ENCODE data around the gene LRRC25.

LRRC25 gene

DNA sequence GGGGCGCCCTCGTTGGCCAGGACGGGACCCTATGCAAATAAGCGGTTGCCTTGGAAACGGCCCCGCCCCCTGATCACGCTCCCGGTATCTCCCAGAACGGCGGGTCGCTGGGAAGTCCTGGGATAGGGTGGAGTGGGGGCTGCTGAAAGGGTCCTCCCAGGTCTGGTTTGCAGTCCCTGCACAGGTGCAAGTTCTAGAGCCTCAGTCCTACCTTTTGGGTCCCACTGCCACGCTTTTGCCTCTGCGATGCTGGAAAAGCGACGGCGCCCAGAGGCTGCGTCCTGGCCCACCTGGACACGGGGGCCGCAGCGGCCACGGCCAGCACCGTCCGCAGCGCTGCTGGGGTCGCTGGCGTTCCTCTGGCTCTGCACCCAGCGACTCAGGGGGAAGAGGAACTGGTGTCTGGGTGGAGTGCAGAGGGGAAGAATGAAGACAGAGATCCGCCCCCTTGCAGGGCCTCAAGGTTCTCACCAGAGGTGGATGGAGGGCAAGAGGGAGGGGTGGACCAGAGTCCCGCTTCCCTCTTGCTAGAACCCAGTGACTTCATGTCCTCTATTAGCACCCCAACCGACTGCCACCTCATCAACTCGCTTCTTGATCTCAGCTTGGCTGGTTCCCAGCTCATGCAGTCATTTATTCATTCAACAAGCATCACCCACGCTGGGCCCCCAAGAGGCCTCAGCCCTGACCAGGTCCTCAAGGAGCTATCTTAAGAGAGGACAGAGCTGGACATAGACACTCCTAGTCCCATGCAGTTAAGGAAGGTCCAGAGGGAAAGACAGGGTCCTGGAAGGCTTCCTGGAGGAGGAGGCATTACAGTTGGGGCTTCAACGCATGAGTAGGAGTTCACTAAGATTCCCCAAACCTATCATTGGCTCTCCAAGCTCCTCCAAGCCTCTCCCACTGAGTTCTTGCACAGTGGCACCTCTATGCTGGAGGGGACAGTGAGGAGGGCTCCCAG, at the start of gene LRRC25:
LRRC25 (minus strand) TSS at position 381 of the 961 bp plus-strand sequence. CDS start 659 bp downstream, outside the sequence.
- no peak for DNase-seq (ENCODE audit: low read depth in 2 of 2)

DNA sequence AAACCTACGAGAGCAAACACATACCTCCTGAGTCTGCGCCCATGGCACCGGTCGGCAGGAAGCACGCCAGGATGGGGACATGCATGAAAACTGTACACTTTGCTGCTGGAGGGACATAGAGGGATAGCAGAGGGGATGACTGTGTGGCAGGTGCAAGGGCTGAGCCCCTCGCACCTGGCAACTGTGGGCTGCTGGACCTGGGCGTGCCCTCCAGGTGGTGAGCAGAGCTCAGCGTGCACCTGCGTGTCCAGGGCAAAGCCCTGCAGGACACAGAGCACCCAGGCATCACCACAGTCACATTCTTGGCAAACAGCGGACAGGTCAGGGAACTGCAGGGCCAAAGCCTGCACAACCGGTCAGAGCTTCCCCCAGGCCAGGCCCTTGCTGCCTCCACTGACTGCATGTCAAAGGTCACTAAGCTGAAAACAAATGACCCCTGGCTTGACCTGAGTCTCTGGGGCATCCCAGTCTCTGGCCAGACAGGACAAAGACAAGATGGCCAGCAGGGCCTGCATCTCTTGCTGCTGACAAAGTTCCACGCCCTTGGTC, 49.5 kb upstream of the LRRC25 start:
- no peak for DNase-seq (ENCODE audit: low read depth in 2 of 2)

DNA sequence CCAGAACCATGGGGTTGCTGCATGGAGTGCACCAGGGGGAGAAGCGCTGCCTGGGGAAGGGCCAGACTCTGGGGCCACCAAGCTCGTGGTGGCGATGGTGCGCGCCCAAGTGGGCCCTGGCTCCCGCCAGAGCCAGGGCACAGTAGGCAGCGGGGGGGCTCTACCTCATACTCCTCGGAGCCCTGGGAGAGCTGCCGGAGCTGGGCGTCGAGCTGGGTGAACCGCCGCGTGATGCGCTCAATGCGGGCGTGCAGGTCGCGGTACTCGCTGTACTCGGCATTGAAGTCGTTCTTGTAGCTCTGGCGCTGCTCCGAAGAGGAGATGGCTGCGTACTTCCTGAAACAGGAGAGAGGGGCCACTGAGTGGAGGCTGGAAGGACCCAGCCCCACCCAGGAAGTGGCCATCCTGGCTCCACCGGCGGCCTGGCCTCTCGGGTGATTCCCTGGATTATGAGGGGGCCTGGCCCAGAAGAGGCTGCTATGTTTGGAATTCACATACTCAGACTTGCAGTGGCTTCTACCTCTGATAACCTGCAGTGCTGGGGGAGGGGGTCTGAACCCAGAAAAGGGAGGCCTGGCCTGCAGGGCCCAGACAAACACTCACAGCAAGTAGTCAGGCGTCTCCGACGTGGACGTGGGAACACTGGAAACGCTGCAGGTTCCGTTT, 48.9 kb upstream of the LRRC25 start:
- DNase-seq (ENCODE audit: low read depth in 2 of 2) = no peak

DNA sequence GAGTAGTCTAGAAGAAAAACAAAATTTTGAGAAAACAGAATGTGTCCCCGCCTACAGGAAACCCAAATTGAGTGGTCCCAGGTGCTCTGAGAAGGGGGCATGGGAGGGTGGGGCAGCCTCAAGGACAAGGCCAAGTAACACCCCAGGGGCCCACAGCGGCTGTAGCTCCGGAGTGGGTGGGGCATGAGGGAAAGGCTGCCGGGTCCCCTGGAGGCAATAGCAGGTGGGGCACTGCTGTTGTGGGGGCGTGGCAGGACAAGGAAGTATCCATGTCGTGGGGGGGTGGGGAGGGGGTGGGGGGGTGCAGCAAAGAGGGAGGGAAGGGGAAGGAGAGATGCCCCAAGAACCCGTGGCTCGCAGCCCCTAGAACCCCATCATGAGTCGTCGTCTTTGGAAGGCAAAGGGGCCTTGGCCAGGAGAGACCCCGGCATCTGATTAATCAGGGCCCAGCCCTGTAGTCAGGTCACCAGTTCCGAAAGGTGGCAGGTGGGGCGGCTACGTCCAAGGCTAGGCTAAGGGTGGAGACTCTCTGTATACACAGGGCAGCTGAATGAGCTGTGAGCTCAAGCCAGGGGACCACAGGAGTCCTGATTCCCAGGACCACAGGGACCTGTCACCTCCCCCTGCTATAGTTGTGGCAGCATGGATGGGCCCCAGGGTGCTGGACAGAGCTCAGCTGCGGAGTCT, 48.0 kb upstream of the LRRC25 start:
- DNase-seq (ENCODE audit: low read depth in 2 of 2) = no peak

DNA sequence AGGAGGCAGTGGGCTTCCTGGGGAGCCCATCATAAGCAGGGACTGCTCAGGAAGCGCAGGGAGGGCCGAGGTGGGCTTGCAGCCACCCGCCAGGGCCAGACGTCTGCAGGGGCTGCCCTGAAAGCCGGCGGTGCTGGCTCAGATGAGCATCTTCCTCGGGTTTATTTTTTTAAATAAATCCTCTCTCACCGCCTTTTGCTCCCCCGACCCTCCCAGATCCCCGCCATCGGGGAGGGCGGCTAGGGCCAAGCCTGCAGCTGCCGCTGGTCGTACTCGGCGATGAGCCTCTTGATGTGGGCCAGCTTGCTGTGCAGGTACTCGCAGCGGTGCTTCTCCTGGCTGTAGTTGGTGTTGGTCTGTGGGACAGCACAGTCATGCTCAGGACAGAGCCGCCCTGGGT, 47.1 kb upstream of the LRRC25 start:
- no peak for DNase-seq (ENCODE audit: low read depth in 2 of 2)

DNA sequence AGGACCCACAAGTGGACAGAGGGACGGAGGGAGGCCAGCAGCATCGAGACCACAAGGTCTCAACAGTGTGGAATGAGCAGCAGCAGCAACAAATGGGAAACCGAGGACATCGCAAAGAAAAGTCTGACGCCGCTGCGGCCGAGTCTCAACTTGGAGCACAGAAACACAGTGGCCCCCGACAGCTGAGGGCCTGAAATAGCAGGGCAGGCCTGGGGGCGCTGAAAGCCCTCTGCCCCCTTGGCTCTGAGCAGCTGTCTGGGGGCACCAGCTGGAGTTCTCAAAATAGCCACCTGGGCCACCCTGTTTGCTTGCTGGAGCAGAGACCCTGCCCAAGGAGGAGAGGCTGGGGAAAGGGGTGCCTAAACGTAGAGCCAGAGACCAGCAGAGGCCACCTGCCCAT, 46.4 kb upstream of the LRRC25 start:
- DNase-seq (ENCODE audit: low read depth in 2 of 2) = no peak

DNA sequence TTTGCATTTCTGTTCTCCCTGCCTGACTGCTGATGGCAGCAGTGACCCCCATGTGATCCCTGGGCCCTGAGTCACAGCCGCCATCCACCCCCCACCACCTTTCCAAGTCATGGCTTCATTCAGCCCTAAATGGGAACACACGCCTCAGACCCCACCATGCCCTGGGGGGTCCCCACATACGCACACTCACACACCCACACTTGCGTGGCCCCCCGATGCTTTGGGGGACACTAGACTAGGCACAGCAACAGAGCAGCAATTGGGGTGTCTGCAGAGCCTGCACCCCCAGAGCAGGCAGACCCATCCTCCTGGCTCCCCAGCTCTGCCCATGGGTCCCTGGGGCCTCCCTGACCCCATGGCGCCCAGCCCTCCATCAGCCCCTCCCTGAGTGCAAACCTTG, 46.0 kb upstream of the LRRC25 start:
- DNase-seq (ENCODE audit: low read depth in 2 of 2) = no peak

DNA sequence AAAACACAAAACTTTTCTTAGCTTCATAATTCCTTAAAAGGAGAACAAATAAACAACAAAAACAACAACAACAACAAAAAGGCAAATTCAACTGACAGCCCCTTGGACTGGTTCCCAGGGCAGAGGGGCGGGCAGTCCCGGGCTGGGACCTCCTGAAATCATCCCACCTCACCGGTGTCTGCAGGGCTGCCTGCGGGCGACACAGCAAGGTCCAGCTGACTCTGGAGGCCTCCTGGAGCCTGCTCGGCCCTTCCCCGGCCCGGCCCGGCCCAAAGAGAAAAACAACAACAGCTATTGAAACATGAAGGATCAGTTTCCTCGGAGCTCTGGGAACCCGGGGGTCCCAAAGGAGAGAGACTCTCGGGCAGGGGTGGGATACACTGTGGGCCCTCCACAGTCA, 45.5 kb upstream of the LRRC25 start:
- DNase-seq (ENCODE audit: low read depth in 2 of 2) = no peak

DNA sequence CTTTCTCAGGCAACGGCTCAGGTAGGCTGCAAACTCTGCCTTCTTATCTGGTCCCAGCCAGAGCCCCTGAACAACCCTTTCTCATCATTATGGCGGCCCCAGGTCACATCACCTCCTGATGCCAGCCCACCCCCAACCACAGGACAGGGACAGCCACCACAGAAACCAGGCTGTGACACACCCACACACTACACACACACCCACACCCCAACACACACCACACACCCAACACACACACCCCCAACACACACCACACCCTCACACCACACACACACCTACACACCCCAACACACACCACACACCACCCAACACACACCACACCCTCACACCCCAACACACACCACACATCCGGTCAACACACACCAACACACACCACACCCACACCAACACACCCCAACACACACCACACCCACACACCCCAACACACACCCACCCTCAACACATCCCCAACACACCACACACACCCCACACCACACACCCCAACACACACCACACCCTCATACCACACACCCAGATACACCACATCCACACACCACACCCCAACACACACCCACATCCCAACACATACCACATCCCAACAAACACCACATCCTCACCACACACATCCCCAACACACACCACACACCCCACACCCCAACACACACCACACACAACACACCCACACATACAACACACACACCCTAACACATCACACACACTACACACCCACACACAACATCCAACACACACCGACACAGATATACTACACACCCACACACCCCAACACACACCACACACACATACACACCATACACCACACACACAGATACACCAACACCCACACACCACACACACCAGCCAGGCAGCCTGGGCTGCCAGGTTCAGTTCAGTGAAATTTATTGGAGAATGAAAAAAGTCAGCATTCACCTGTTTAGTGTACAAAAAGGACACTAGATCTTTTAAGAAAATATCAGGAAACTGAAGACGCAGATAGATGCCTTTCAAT, 44.7 kb upstream of the LRRC25 start:
- no peak for DNase-seq (ENCODE audit: low read depth in 2 of 2)

DNA sequence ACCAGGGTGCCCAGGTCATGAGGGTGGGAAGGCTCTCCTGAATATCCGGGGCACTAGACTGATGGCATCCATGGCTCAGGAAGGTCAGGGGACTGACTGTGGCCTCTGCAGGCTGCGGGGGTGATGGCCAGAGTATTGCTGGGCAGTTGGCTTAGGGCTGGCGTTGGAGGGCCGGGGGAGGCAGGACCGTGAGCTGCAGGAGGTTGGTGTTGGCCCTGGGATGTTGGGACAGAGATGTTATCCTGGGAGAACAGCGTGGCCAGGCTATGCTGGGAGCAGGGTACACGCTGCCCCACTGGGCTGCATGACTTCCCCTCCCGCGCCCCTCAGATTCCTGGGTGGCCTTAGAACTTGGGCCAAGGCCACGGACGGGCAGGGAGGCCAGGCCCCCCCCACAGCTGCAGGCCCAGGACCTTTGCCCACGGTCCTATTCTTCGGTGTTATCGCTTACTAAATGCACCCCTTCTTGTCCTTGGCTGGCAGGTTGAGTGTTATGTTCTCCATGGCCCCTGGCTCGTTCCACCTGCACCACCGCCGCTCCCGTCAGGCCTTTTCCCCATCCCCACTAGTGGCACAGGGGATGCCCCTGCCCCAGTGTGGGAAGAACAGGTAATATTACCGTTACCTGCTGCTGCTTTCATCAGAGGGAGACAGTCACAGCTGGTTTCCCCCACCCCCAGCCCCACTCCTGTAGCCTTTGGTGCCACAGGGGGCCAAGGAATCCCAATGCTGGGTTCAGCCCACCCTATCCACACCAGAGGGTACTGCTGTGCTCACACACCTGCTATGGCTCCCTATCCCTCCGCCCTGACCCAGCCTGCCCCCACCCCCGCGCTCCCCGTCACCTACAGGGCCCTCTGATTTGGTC, 43.7 kb upstream of the LRRC25 start:
- no peak for DNase-seq (ENCODE audit: low read depth in 2 of 2)

DNA sequence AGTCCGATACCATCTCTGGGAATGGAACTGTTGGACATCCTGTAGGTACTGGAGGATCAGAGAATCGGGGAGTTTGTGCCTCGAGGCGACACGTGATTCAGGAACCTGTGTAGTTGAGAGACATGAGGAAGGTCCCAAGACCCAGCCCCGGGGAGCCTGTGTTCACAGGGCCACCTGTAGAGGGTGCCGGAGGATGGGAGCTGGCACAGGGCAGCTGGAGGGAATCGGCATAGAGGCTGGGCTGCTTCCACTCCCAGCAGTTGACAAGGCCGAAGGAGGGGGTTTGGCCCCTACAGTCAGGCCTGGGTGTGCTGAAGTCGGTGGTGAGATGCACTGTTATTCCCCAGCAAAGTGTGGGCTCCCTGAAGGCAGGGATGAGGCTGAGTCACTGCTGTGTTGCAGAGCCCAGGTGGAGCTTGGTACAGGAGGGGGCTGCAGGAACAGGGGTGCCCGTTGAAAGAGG, 43.0 kb upstream of the LRRC25 start:
- DNase-seq (ENCODE audit: low read depth in 2 of 2) = no peak

DNA sequence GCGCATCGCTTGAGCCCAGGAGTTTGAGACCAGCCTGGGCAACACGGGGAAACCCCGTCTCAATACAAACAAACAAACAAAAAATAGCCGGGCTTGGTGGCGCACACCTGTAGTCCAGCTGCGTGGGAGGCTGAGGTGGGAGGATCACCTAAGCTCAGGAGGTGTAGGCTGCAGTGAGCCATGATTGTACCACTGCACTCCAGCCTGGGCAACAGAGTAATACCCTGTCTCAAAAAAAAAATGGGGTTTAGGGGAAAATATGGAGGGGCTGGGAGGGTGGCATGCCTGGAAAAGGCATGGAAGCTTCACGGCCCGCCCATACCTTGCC, 42.5 kb upstream of the LRRC25 start:
- no peak for DNase-seq (ENCODE audit: low read depth in 2 of 2)

DNA sequence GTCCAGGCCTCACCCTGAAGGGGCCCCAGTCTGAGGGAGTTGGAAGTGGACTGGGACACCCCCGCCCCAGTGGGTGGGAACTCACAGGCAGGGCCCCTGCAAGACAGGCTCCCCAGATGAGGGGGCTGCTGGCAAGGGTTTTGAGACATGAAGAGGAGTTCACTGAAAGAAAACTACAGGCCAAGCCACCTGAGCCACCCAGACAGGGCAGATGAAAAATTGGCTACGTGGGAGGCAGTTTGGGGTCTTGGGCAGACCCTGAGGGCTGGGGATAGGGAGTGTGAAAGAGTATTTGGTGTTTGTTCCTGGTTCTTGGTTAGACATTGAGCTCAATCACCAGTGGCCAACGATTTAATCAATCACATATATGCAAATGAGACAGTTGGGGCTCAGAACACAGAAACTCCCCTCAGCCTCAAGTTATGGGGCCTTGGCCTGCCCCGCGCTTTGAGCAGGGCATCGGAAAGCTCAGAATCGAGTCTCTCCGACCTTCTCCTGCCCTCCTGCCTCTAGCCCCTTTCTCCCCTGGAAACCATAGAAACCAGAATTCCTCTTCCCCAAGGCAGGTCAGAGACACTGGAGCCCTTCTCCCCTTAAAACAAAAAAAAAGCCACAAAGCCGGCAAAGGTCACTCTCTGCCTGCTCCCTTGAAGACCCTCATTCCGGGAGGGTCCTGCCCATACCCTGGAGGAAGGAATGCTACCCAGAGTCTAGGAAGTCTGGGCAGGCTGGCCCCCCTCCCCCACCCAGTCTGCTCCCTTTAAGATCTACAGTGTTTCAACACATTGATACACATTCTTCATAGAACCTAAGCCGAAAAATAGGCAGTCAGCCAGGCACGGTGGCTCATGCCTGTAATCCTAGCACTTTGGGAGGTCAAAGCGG, 41.8 kb upstream of the LRRC25 start:
- DNase-seq (ENCODE audit: low read depth in 2 of 2) = no peak

DNA sequence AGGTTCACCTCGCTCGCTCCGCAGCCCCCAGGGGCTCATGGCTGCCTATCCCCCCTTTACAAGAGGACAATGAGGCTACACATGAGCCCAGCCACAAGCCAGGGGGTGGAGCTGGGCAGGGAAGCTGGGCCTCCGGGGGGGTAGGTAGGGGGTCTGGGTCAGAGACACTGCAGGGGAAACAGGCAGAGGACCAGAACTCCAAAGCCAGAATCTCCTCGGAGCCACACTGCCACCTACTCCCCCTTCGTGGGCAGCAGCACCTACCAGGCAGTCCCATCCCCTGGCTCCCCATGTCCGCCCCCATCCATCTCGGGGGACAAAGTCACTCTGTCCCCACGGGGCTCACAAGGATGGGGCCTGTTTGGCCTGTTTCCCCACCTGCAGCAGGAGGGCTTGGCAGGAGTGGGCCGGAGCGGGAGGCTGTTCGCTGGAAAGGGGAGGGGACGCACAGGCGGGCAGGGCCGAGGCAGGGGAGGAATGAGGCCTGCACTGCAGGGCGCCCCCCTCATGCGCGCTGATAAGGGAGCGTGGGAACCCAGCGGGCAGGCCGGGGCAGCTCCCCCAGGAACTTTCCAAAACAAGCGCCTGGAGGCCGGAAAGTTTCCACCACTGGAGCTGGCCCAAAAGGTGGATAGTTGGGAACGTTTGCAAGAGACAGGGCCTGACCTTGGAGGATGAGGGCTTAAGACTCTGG, 41.1 kb upstream of the LRRC25 start:
- DNase-seq (ENCODE audit: low read depth in 2 of 2) = no peak

DNA sequence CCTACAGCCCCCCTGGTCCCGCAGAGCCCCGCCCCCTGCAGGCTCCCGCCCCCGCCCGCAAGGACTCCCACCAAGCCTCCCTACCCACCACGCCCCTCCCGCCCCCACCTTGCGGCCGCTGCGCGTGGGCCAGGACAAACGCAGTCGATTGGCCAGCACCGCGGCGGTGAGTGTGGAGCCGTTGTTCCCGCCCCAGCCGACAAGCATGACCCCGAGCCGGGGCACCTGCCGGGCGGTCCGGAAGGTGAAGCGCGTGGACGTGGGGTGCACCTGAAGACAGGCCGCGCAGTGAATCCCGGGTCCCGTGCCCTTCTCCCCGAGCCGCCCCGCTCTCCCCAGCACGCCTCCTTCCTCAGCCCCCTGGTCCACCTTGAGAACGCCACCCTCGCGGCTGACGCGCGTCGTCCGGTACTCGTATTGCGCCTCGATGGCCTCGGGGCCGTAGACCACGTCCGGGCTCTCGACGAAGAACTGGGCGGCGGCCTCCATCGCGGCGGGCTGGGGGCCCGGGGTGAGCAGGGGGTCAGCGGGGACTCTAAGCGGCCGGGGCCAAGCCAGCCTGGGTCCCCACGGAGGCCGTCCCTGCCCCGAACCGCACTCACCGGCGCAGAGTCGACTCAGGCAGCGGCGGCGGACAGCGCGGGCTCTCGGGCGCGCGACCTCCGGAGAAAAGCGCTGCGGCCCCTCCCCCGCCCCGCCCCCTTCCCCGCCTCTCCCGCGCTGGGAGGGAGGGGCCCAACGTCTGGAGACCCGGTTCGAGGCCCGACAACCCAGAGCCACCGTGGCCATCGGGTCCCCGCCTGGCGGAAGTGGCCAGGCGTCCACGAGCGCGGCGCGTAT, 40.3 kb upstream of the LRRC25 start, which contains the start of gene ISYNA1:
ISYNA1 (minus strand) TSS at position 643 of the 840 bp plus-strand sequence; CDS start at position 489, 154 bp downstream.
- DNase-seq (ENCODE audit: low read depth in 2 of 2) = peak; percentile 43 to 44

DNA sequence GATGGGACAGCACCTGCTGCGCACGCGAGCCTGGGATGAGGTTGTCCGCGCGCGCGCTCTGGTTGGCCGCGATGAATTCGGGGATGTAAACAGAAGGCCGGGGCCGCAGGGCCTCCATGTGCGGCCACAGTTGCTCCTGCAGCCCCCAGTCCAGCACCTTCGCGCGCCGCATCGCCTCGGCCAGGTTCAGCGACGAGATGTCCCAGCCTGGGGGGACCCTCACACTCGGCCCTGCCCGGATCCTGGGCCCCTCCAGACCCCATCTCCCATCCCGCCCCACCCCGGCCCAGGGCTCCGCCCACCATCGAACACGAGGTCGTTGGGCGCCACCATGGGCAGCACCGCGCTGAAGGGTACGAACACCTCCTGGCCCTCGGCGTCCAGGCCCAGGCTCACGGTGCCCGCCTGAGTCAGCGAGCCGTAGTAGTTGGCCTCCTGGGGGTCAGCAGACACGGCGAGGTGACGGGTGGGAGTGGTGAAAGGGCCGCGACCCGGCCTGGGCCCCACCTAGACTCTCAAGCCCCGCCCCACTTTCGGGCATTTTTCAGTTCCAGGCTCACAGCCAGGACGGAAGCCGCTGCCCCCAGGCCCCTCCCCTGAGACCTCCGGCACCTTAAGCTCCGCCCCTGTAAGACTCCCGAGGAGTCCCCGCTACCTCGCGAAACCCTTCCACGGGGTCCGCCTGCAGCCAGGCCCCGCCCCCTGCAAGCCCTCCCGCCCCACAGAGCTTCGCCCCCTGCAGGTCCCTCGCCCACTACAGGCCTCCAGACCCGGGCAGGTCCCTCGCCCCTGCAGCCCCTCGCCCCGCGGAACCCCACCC, 39.5 kb upstream of the LRRC25 start:
- peak; percentile 54 to 55 for DNase-seq (ENCODE audit: low read depth in 2 of 2)

All from stimulated activated CD4-positive, alpha-beta T cell treated with anti-CD3 and anti-CD28 coated beads, Interleukin-1b, Interleukin-23, amount 100 ng/mL, for 4 hours (primary cell).